HG03575 (cell line): ENCODE measurements around the gene CPTP.
A peak's percentile ranks its signal among the peaks of the same experiment; 100 is the strongest.

Experiments used
- ATAC-seq: cut with Tn5 transposase; IDR thresholded peaks from one replicate; pipeline ENCODE4 v1.9.1; 2021; ENCODE audit not compliant: unreplicated experiment, insufficient number of reproducible peaks, low FRiP score; ENCODE audit errors: extremely low read depth

CPTP gene

GRCh38 chr1:1371746-1372711, 47.4 kb downstream of the CPTP start:
- no peak for ATAC-seq

- no peak for ATAC-seq
These were observed 48.6 kb downstream of the CPTP start for GRCh38 chr1:1373051-1373814.

- ATAC-seq, result no peak
These were observed 49.4 kb downstream of the CPTP start for GRCh38 chr1:1373815-1374588.

GRCh38 chr1:1374589-1374928, 50.0 kb downstream of the CPTP start:
- ATAC-seq, result no peak

GRCh38 chr1:1374929-1375662, 50.5 kb downstream of the CPTP start, which contains the start of gene AURKAIP1:
Gene AURKAIP1, minus strand, starts transcription at chr1:1375207. Its CDS starts 451 bp downstream, at chr1:1374756.
- ATAC-seq, result peak; percentile 49

- no peak for ATAC-seq
These were observed 52.1 kb downstream of the CPTP start for GRCh38 chr1:1376551-1377226.

GRCh38 chr1:1377540-1378205, 53.1 kb downstream of the CPTP start:
- no peak for ATAC-seq
